Calu3 (cell line): ENCODE measurements around the gene KCTD13. TPM values are rescaled to one million over a fixed set of nuclear protein-coding genes. Genes with fewer than 3 reads are reported as not detected.

Experiments used
- BruUV-seq: library from RNA; stranded (reverse); fragments of 400-500 nt; replicated peaks from 2 replicates; lab custom pipeline; 2021; lab: Mats Ljungman, UMichigan
- CTCF ChIA-PET: fragments of 300-600 bp; sonication (Branson Sonifier 250); formaldehyde crosslinking; loops from one replicate; lab custom pipeline; 2022; ENCODE audit warnings: antibody characterized with exemption; lab: Charles Lee
- DNase-seq: peaks from one replicate; pipeline ENCODE4 v3.0.0; 2022
- H3K27ac Mint-ChIP-seq: one replicate; pipeline ENCODE4 v1.8.0; 2022; ENCODE audit warnings: mixed read lengths; ENCODE audit not compliant: unreplicated experiment
- H3K27me3 Mint-ChIP-seq: one replicate; pipeline ENCODE4 v1.8.0; 2022; ENCODE audit warnings: mixed read lengths; ENCODE audit not compliant: unreplicated experiment
- H3K36me3 Mint-ChIP-seq: one replicate; pipeline ENCODE4 v1.8.0; 2022; ENCODE audit warnings: mild to moderate bottlenecking, moderate library complexity, mixed read lengths; ENCODE audit not compliant: insufficient read depth, unreplicated experiment
- H3K4me1 Mint-ChIP-seq: one replicate; pipeline ENCODE4 v1.8.0; 2022; ENCODE audit warnings: mild to moderate bottlenecking, low read depth, mixed read lengths; ENCODE audit not compliant: unreplicated experiment
- H3K4me3 Mint-ChIP-seq: one replicate; pipeline ENCODE4 v1.8.0; 2022; ENCODE audit warnings: mild to moderate bottlenecking, low read depth, moderate library complexity, mixed read lengths; ENCODE audit not compliant: unreplicated experiment
- H3K9me3 Mint-ChIP-seq: one replicate; pipeline ENCODE4 v1.8.0; 2022; ENCODE audit warnings: low read depth, mixed read lengths; ENCODE audit not compliant: unreplicated experiment
- CTCF ChIP-seq: fragments of 200-600 bp; IDR thresholded peaks from one replicate; pipeline ENCODE4 v1.8.0; 2022; ENCODE audit warnings: antibody characterized with exemption; ENCODE audit not compliant: unreplicated experiment
- intact Hi-C: fragments of 100-400 bp; cut with micrococcal nuclease; formaldehyde crosslinking; loops from one replicate; pipeline ENCODE4 v1.10.0; 2022; ENCODE audit not compliant: unreplicated experiment
- total RNA-seq: library from RNA; stranded (reverse); gene quantifications from 2 replicates; pipeline ENCODE4 v1.2.3, GENCODE V29; 2022

KCTD13 gene
- total RNA-seq, 1 experiment from 2014 or later, result 55.8 TPM

GRCh38 chr16:29927070-29927905, 1.3 kb upstream of the KCTD13 start:
- no peak for TF ChIP-seq CTCF
- DNase-seq, result no peak
- H3K36me3 Mint-ChIP-seq, result peaks cover 42% of the 10 kb centered on the region
- no peaks in the 10 kb centered on the region for H3K27me3 Mint-ChIP-seq
- H3K27ac Mint-ChIP-seq, result peak overlapping the region; percentile 74
- intact Hi-C loops, result loop anchor here (10.0 kb wide), 1 partner anchor 48 kb away; the partner anchor contains the start of gene TAOK2
- H3K4me3 Mint-ChIP-seq, result peak overlapping the region; percentile 89
- peaks cover 29% of the 10 kb centered on the region for H3K4me1 Mint-ChIP-seq
- CTCF ChIA-PET, result interaction anchor here (0.6 to 1.8 kb wide), 5 partner anchors 35 to 1081 kb away, joined by 3 to 7 read pairs (median 5); partner anchors contain the start of genes HIRIP3, TMEM219 and TUFM
- BruUV-seq, result no TSS peak
- no peaks in the 10 kb centered on the region for H3K9me3 Mint-ChIP-seq

- Mint-ChIP-seq H3K9me3 (no peaks in the 10 kb centered on the region), H3K27ac (peak overlapping the region; percentile 74), H3K27me3 (no peaks in the 10 kb centered on the region), H3K36me3 (peaks cover 42% of the 10 kb centered on the region), H3K4me1 (peaks cover 29% of the 10 kb centered on the region), H3K4me3 (peak overlapping the region; percentile 89)
- TF ChIP-seq CTCF, result no peak
- no peak for DNase-seq
- CTCF ChIA-PET, result interaction anchor here (0.6 to 1.8 kb wide), 10 partner anchors 10 to 1081 kb away, joined by 3 to 9 read pairs (median 5); partner anchors contain the start of genes ASPHD1, HIRIP3, SEZ6L2 and TMEM219
- BruUV-seq, result TSS peak; percentile 67
- intact Hi-C loops, result loop anchor here (10.0 kb wide), 1 partner anchor 48 kb away; the partner anchor contains the start of gene TAOK2
Observed at GRCh38 chr16:29926711-29927052, 656 bp upstream of the KCTD13 start.

DNA sequence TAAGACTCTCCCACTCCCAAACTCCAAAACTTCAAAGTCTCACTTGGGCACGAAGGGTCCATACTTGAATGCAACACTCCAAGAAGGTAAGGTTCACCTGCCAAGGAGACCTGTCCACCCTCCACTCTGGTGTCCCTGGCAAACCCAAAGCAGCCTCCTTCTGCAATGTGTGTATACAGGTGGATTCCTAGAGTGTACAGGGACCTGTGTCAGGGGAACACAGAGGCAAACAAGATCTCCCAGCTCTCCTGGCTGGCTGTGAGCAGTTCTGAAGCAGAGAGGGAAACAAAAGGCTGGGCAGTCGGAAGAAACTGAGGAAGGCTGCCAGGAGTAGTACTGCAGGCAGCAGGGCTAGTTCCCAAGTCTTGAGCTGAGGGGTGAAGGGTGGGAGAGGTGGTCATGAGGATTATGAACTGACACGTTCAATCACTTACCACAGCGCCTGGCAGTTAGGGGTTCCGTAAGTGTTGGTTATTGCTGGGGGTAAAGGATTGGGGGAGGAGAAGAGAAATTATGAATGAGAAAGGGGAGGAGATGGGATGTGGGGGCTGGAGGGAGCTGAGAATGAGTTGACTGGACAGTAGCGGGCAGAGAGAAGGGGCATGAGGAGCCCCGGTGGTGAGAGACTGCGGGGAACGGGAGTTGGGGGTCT, 795 bp downstream of the KCTD13 start:
- CTCF ChIA-PET, result interaction anchor here (0.7 to 1.7 kb wide), 4 partner anchors 19 to 80 kb away, joined by 3 to 9 read pairs (median 4); partner anchors contain the start of genes ASPHD1 and SEZ6L2
- TF ChIP-seq CTCF, result no peak
- peak overlapping the region; percentile 89 for H3K4me3 Mint-ChIP-seq
- intact Hi-C loops, result loop anchor here (10.0 kb wide), 1 partner anchor 50 kb away; the partner anchor contains the start of gene TAOK2
- peak overlapping the region; percentile 69 for H3K27ac Mint-ChIP-seq
- no peaks in the 10 kb centered on the region for H3K9me3 Mint-ChIP-seq
- no TSS peak for BruUV-seq
- no peak for DNase-seq
- peaks cover 29% of the 10 kb centered on the region for H3K4me1 Mint-ChIP-seq
- no peaks in the 10 kb centered on the region for H3K27me3 Mint-ChIP-seq
- peaks cover 52% of the 10 kb centered on the region for H3K36me3 Mint-ChIP-seq

- CTCF ChIA-PET, result no interaction called here
- Mint-ChIP-seq H3K27ac (no peak overlapping the region), H3K9me3 (no peaks in the 10 kb centered on the region), H3K4me1 (peaks cover 29% of the 10 kb centered on the region), H3K4me3 (no peak overlapping the region), H3K27me3 (no peaks in the 10 kb centered on the region), H3K36me3 (peaks cover 58% of the 10 kb centered on the region)
- intact Hi-C loops, result loop anchor here (10.0 kb wide), 1 partner anchor 52 kb away; the partner anchor contains the start of gene TAOK2
- DNase-seq, result no peak
- TF ChIP-seq CTCF, result no peak
- BruUV-seq, result TSS peak; percentile 0
Observed at GRCh38 chr16:29922986-29923501, 3.0 kb downstream of the KCTD13 start.
